SKM-1 (cell line): Measurements from ENCODE around the gene FHIT.
"Not testable (repeated sequence)": the region's sequence is repeated elsewhere in the genome, so short reads cannot be mapped to it uniquely, and the experiment has no call there.

Experiments
- DNase-seq: peaks from one replicate; lab custom pipeline; 2025; ENCODE audit not compliant: unreplicated experiment; lab: John Stamatoyannopoulos, UW

FHIT gene

DNA sequence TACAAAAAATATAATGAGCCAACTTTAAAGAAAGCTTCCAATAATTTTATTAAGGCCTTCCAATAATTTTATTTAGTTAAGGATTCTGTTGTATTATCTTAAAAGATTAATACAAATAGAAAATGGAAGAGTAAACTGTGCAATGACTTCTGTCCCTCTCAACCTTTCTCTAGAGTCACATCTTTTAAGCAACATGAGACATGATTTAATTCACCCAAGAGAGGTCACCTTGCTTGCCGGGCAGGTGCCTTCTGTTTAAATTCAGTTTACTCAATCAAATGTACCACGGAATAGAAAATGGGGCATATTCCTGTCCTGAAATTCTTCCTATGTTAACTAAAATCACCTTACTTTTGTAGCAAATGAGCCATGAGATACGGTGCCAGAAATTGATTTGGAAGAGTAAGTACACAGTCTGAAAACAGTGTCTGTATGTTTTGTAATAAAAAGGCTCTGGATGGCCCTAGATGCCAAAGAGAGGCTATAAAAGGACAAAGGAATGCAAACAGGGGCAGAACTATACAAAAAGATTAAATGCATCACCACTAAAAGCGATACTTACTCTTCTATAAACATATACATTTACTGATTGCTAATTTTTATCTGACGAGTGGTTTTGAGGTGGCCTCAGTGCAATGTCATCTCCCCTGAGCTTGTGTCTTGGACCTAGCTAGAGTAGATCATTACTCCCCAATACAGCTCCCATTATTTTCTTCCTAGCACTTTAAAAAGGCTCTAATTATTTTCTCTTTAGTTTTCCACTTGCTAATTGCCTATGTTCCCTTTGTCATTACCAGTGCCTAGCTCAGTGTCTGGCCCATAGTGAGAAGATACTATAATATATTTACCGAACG, 134.0 kb downstream of the FHIT start:
- no peak for DNase-seq

DNA sequence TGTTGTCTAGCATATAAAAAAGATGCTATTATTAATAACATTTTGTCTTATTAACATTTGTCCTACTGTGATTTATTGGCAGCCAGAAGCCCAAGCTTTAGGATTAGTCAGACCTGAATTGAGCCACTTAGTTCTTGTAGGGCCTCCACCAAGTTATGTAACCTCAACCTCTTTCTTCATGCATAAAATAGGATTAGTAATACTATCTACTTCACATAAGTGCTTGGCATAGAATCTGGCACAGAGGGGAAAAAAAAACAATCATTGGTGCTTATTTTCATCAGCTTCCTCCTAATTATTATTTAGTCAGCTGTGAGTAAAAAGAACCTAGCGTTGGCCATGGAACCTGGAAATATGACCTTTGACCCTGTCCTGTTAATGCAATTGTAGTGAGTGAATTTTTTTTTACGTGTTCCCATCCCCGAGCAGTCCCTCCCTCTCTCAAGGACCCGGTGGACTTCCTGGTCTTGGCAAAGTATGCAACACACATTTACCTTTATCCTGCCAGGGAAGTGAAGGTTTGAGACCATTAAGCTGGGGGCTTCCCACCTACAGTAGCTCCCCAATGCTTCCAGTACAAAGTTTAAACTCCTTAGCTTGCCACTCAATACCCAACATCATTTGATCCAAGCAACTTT, 136.8 kb downstream of the FHIT start:
- no peak for DNase-seq

DNA sequence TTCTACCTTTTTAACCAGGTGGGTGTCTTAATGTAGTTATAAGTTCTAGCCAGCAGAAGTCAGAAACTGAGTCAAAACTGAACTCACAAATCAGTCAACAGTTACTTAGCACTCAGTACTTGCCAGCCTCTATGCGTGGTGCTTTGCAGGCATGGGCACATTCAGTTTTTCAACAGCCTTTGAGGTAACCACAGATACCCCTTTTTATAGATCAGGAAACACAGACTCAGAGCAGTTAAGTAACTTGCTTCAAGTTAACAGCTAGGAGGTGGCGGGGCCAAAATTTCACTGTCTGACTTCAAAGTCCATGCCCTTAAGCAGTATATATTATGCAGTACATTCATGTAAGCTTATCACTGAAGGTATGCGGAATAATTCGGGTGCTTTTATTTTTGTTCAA, 139.4 kb downstream of the FHIT start:
- no peak for DNase-seq

DNA sequence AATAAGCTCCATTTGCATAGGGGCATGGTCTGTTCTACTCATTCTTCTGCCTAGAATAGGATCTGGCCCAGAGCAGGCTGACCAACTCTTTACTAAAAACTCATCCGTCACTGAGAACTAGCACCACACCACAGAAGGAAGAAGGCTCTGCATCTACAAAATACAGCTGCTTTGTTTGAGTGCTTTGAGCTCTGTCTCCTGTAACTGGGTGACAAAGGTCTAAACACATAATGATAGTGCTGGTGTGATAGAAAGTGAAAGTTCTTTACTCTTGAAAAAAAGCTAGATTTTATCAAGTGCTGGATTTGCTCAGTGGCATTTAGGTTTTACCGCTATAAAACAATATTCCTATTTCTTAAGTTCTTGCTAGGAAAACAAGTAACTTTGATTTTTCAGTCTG, 140.7 kb downstream of the FHIT start:
- DNase-seq: no peak

DNA sequence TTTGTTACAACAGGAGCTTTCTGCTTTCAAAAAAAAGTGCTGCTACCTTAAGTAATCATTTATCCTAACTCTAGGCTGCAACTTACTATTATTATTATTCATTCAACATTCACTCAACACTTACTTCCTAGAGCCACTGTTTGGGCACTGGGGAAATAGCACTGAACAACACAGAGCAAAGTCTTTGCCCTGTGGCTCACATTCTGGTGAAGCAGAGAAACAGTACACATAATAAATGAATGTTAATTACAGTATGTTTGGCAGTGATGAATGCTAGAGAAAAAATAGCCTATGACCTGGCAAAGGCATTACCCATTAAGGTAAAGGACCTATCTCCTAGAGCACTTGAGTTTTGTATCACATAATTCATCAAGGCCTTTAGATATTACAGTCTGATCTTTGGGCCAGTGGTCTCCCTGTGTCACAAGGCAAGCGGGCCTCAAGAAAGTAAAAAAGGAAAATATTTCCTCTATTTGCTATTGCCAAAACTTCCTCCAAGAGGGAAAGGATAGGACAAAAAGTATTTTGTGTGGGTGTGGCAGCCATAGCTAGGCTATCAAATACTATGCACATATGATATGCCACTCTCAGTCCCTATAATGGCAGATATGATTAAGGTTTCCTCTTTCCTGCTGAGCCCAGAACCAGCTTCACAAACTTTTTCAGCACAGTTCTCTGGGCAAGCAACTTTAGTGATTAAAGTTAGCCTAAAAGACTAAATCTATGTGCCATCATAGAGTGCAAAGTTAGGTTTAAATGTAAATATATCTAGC, 142.8 kb downstream of the FHIT start:
- DNase-seq: no peak

DNA sequence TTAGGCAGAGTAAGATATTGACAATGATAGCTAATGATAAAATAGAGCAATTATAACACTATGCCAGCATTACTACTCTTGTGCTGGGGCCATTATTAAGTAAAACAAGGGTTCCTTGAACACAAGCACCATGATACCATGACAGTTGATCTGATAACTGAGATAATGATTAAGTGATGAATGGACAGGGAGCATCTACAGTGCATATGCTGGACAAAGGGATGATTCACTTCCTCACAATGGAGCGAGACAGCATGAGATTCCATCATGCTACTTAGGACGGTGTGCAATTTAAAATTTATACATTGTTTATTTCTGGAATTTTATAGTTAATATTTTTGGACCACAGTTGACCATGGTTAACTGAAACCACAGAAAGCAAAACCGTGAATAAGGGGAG, 156.6 kb downstream of the FHIT start:
- DNase-seq: no peak

DNA sequence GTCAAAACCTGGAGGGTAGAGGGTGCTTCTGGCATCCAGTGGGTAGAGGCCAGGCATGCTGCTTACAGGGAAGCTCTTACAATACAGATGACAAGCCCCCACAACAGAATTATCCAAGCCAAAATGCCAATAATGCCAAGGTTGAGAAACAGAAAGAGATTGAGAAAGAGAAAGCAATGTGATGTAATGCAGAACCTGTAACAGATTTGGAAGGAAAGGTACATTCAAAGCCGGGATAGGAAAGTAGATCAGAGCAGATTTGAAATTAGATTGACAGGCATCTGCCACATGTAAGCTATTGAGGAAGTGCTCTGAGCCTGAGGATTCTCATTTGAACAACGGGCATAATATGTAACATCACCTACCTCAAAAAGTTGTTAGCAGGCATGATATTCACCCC, 157.9 kb downstream of the FHIT start:
- DNase-seq: no peak

DNA sequence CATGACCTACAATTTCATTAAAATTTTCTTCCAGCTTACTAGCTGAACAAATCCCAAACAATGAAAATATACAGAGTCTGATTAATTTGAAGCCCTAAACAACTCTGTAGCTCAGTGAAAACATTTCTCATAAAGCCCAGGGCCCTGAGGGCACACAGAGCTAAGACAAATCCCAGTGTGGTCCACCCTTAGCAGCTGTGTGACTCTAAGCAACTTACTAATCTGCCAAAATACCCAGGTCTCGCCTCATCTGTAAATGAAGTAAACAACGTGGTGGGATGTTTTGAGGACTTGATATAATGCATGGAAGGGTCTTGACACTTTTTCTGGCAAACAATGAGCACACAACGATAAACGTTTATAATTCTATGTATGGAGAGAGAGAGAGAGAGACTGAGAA, 158.4 kb downstream of the FHIT start:
- DNase-seq: no peak

DNA sequence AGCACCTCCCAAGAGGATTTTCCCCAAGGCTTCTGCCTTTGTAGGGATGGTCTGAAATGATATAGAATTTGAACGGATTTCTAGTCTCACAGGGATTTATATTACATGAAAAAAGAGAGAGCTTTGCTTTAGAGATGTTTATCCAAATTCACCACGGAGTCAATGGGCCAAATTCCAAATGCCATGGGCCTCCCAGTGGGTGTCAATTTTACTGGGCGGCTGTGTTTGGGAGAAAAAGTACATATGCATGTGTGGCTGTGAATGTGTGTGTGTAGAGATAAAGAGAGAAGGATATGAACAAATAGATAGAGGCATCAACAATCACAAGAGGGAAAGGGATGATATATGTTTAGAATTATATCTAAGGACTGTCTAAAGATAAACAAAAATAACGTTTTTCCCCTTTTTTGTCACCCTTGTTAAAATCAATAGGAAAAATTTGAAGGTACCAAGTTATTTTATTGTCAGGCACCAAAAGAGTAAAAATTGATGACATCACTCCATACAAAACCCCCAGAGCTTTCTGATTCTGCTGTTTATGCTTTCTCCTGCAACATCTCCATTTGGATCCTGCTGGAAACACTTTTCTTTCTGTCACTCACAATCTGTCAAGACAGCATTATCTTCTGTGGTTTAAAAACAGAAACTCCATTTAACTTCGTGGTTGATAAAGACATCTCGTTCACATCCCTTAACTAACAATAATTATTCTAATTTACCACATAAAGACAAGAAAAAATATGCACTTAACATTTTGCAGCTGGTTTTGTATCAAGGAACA, 160.7 kb downstream of the FHIT start:
- DNase-seq: no peak

DNA sequence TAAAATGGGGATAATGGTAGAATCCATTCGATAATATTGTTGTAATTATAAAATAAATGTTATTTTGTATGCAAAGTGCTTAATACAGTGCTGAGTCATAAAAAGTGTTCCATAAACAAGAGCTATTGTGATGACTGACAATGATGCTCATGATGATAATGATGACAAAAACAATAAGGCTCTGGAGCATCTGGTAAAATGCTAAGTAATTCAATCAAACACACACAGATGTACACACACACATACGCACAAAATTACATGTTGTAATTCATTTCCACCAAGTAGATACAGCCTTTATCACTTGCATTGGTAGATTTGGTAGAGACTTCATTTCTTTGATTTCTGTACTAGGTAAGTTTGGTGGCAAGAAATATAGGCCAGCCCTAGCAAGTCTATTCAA, 163.8 kb downstream of the FHIT start:
- no peak for DNase-seq

DNA sequence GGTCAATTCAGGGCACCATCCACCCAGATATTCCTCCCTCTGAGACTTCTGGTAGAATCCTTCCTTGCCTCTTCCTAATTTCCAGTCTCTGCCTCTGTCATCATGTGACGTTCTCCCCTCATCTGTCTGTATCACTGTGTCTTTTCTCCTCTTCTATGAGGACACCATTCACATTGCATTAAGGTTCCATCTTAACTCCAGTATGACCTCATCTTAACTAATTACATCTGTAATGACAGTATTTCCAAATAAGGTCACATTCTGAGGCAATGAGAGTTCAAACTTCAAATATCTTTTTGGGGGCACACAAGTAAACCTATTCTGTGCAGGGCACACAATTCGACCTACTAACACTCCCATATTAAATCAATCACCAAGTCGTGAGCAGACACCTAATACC, 169.7 kb downstream of the FHIT start:
- DNase-seq: no peak

DNA sequence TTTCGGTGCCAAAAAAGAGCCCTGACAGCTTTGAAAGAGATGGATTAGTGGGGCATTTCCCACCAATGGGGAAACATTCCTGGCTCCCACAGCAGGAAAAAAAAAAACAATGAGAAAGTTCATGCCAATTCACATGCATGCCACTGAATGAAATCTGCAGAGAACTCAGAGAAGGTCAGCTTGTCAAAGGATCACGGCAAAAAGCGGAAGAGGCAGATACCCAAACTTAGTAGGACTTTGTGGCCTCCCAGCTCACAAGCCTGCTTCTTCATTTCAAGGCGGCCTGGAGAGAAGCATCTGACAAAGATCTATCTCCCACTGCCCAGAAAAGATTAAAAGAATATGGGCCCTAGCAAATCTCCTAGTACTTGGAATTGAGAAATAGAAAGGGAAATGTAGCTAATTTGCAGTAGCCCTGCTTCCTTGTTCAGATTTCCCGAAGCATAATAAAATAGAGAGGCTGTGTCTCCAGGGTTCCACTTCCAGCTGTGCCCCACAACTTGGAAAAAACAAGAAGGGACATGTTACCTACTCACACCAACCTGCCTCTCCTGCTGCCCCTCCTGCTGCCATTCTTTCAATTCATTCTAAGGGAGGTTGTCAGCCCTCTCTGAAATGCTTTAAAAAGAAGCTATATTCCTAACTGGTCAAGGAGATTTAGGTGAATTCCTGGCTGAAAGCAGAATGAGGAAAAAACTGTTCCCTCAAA, 170.4 kb downstream of the FHIT start:
- DNase-seq: no peak

DNA sequence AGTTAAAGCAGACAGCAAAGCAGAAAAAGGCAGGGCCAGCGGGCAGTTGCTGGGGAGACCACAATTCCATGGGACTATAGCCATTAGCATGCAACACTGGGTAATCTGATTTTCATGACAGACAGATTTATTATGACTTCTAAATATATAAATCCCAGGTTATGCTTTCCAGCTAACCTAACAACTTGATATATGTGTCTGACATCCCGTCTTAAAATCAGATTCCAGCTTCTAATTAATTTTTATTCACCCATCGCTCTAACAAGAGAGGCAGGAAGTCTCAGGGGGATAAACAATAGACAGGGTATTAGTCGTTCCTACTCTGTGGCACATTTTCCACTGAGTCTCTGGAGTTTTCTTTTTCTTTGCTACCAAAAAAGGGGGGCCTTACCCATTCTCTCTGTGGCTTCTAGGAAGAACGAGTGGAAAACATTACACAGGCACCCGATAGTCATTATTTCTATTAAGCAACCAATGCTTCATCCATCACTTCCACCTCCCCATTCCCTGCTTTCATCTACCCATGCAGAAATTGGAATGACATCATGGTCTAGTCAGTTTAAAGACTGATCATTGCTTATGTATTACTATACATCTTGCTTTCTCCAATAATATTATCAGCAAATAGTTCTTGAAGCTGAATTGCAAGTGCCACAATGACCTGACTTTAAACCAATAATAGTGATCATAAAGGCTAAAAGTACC, 173.1 kb downstream of the FHIT start:
- DNase-seq: no peak

DNA sequence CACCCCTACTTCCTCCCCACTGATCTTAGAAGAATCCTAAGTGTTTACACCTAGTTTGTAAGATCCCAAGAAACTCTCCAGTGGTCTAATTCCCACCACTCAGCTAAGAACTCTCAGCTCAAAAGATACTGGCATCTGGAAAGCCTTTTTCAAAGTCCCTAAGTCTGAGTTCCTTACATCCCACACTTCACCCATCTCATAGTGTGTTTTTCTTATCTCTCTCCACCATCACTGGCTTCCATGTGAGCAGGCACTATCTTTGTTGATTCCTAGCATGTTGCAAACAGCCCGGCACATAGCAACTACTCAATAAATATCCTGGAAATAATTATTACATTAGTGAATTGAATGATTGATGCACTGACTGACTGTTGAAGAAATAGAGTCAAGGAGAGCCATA, 173.7 kb downstream of the FHIT start:
- DNase-seq: no peak

DNA sequence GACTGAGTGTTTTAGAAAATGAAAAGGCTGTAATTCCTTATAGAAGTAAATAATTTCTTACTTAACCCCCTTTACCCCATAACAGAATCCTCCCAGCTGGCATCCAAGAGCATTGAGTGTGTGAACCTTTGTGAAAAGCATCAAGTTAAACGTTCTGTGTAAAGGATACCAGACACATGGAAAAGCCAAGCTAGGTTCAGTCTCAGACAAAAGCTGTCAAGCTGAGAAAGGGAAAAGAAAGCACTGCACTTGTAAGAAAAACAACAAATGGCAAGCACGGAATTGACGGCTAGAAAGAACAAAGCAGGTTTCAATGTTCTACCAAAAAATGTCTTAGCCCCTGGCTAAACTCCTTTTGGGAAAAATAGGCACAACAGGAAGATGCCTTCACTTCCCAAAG, 176.5 kb downstream of the FHIT start:
- no peak for DNase-seq

DNA sequence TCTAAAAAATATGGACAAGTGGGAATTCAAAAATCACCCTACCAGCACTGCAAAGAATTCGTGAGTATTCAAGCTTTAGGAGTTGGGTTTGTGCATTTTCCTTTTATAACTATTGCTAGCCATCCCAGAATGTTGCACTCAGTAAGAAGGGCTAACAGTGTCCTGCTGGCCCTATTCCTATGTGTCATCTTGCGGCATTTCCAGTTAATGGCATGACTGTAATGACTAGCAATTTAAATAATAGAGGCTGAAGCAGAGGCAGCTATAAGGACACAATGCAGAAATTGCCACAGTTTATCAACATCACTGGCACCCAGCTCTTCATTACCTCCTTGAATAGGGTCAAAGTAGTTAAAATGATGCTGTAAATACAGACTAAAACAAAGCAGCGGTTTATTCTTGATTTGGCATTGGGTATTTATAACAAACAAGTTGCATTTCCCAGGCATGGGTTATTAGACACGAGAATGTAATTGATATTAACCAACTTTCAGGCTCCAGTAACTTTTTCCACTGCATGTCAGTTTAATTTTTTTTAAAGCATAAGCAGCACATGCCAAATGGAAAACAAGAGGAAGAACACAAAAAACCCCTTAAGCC, 177.6 kb downstream of the FHIT start:
- no peak for DNase-seq

DNA sequence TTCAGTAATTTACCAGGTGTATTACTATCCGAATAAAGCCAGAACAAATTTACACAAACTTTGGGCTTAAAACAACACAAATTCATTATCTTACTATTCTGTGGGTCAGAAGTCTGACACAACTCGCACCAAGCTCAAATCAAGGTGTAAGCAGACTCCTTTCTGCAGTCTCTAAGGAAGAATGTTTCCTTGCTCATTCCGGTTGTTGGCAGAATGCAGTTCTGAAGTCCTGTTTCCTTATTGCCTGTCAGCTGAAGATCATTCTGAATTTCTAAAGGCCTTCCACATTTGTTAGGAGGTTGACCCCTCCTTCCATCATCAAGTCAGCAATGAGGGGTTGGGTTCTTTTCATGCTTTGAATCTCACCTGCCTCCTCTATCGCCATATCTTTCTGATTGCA, 183.2 kb downstream of the FHIT start:
- DNase-seq: no peak

DNA sequence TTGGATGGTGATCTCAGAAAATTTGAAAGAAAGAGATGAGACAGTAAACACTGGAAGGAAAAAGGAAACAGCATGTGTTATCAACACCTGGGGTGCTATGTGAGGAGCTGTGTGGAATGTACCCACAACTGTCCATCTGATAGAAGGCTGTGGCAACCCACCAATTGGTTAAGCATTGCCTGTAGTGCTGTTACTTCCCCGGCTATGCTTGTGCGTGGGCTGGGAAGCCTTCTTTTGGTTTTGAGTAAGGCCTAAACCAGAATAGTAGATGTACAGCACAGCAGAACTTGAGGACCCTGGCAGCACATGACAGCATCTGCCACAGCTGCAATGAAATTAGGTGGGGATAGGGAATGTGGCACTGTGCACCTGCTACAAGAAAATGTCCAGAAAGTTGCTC, 184.5 kb downstream of the FHIT start:
- no peak for DNase-seq

DNA sequence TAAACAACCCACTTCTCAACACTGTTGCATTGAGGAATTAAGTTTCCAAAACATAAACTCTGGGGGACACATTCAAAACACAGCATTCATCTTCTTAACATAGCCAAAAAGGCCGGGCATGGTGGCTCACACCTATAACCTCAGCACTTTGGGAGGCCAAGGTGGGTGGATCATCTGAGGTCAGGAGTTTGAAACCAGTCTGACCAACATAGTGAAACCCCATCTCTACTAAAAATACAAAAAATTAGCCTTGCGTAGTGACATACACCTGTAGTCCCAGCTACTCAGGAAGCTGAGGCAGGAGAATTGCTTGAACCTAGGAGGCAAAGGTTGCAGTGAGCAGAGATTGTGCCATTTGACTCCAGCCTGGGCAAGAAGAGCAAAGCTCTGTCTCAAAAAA, 185.0 kb downstream of the FHIT start:
- DNase-seq: not testable (repeated sequence)
